GM12878 (cell line): ENCODE results near the gene AAMP. TPM values are rescaled to one million over a fixed set of nuclear protein-coding genes. Genes with fewer than 3 reads are reported as not detected.
A peak's percentile ranks its signal among the peaks of the same experiment; 100 is the strongest.

Experiments used
- BACH1 ChIP-seq: fragments of 450-650 bp; IDR thresholded peaks from 2 replicates; pipeline ENCODE4 v1.6.1; 2017; ENCODE audit warnings: mild to moderate bottlenecking, borderline replicate concordance
- BHLHE40 ChIP-seq, 2 experiments: fragments of 450-650 bp in 1 of 2; IDR thresholded peaks; 2 replicates each; pipeline ENCODE4 v1.6.1; 2011 to 2017; ENCODE audit warnings: low read depth in 2 of 2, borderline replicate concordance in 1 of 2, improper control_type of control experiment in 1 of 2, low read length in 1 of 2, mild to moderate bottlenecking in 1 of 2
- CTCF ChIP-seq, 3 experiments: IDR thresholded peaks in 2 of 3; conservative IDR thresholded peaks in 1 of 3; 2 replicates each; pipeline ENCODE4 v1.5.1; 2011; ENCODE audit warnings: low read depth in 3 of 3, low read length in 3 of 3, mild to moderate bottlenecking in 3 of 3, control low read depth in 2 of 3, moderate library complexity in 2 of 3, inconsistent platforms in 1 of 3, mixed read lengths in 1 of 3; ENCODE audit not compliant: control insufficient read depth in 2 of 3, insufficient read depth in 1 of 3; ENCODE audit errors: extremely low read depth in 1 of 3
- DPF2 ChIP-seq: fragments of 450-650 bp; IDR thresholded peaks from 2 replicates; pipeline ENCODE4 v1.6.1; 2017; ENCODE audit warnings: mild to moderate bottlenecking
- EED ChIP-seq: sonication (generic); IDR thresholded peaks from 2 replicates; pipeline ENCODE4 v1.6.1; 2016; ENCODE audit warnings: antibody characterized with exemption, low read depth
- FOXK2 ChIP-seq: fragments of 450-650 bp; IDR thresholded peaks from 2 replicates; pipeline ENCODE4 v1.6.1; 2017; ENCODE audit warnings: mild to moderate bottlenecking, moderate library complexity
- FOXM1 ChIP-seq: IDR thresholded peaks from 2 replicates; pipeline ENCODE4 v1.6.1; 2012; ENCODE audit warnings: low read depth, mild to moderate bottlenecking, inconsistent platforms, low read length, moderate library complexity
- GATAD2B ChIP-seq: fragments of 450-650 bp; conservative IDR thresholded peaks from 2 replicates; pipeline ENCODE4 v1.6.1; 2017; ENCODE audit warnings: low read depth, mild to moderate bottlenecking, moderate library complexity
- LARP7 ChIP-seq: fragments of 450-650 bp; IDR thresholded peaks from 2 replicates; pipeline ENCODE4 v1.6.1; 2017; ENCODE audit warnings: mild to moderate bottlenecking
- MEF2B ChIP-seq: fragments of 450-650 bp; IDR thresholded peaks from 2 replicates; pipeline ENCODE4 v1.6.1; 2018; ENCODE audit warnings: mild to moderate bottlenecking, moderate library complexity; ENCODE audit not compliant: partially characterized antibody, poor library complexity, severe bottlenecking
- MXI1 ChIP-seq: fragments of 150-350 bp; IDR thresholded peaks from 2 replicates; pipeline ENCODE4 v1.6.1; 2011; ENCODE audit warnings: low read depth, mild to moderate bottlenecking, inconsistent platforms, low read length, improper control_type of control experiment
- MYC ChIP-seq: IDR thresholded peaks from 2 replicates; pipeline ENCODE4 v1.6.1; 2011; ENCODE audit warnings: mild to moderate bottlenecking, low read length, moderate library complexity, inconsistent platforms; ENCODE audit not compliant: insufficient read depth, insufficient replicate concordance, insufficient read length, severe bottlenecking
- PAX5 ChIP-seq: IDR thresholded peaks from 2 replicates; pipeline ENCODE4 v1.6.1; 2011; ENCODE audit warnings: low read depth, low read length, borderline replicate concordance
- PAX8 ChIP-seq: fragments of 450-650 bp; IDR thresholded peaks from 2 replicates; pipeline ENCODE4 v1.6.1; 2017; ENCODE audit warnings: mild to moderate bottlenecking, moderate library complexity
- SP1 ChIP-seq: IDR thresholded peaks from one replicate; pipeline ENCODE4 v1.6.1; 2011; ENCODE audit warnings: low read depth, low read length
- SUPT20H ChIP-seq: IDR thresholded peaks from 2 replicates; pipeline ENCODE4 v1.6.1; 2011; ENCODE audit warnings: low read depth, mild to moderate bottlenecking, low read length, moderate library complexity, borderline replicate concordance; ENCODE audit not compliant: control insufficient read depth
- YY1 ChIP-seq: IDR thresholded peaks from 2 replicates; pipeline ENCODE4 v1.6.1; 2011; ENCODE audit warnings: low read depth, mild to moderate bottlenecking, low read length
- ZNF207 ChIP-seq: fragments of 450-650 bp; IDR thresholded peaks from 2 replicates; pipeline ENCODE4 v1.6.1; 2014; ENCODE audit warnings: antibody characterized with exemption, mild to moderate bottlenecking, borderline replicate concordance
- ZNF24 ChIP-seq: fragments of 450-650 bp; IDR thresholded peaks from 2 replicates; pipeline ENCODE4 v1.6.1; 2017; ENCODE audit warnings: antibody characterized with exemption, mild to moderate bottlenecking
- ZNF592 ChIP-seq: fragments of 450-650 bp; IDR thresholded peaks from 2 replicates; pipeline ENCODE4 v1.6.1; 2017; ENCODE audit warnings: mild to moderate bottlenecking, moderate library complexity
- polyA plus RNA-seq, 11 experiments: library from polyadenylated mRNA; depleted of rRNA in 4 of 11; unstranded in 6 of 11; stranded (reverse) in 5 of 11; fragments of >200 nt; fragmentation: Nextera tagmentation in 4 of 11; fragmentation: Illumina TruSeq in 1 of 11; extraction: Ambion mirVana in 4 of 11; extraction: Trizol in 1 of 11; gene quantifications; 1 replicate in 1 of 11; 2 replicates in 10 of 11; pipeline versions ENCODE4 v1.2.1 to v1.2.3, GENCODE V29; 2011 to 2016; ENCODE audit warnings: inconsistent platforms in 2 of 11, missing spikeins in 2 of 11, low read depth in 1 of 11
- total RNA-seq, 4 experiments: library from RNA; depleted of rRNA in 3 of 4; stranded (reverse); fragments of >200 nt in 3 of 4; fragmentation: Illumina TruSeq in 1 of 4; extraction: Trizol in 1 of 4; gene quantifications; 2 replicates each; pipeline versions ENCODE4 v1.2.1 to v1.2.3, GENCODE V29; 2013 to 2021
- TF ChIP-seq, protein P1 (sequence below): fragments of 450-650 bp; IDR thresholded peaks from 2 replicates; pipeline ENCODE4 v1.6.1; 2017; ENCODE audit warnings: mild to moderate bottlenecking, low read depth, inconsistent platforms; ENCODE audit not compliant: poor library complexity, severe bottlenecking

Gene AAMP
- total and polyA plus RNA-seq, 10 of the 15 experiments (the other 5 are each of a cell fraction or from before 2014, with no cell fraction given): 4.4 to 140 (median 81.9) TPM

DNA sequence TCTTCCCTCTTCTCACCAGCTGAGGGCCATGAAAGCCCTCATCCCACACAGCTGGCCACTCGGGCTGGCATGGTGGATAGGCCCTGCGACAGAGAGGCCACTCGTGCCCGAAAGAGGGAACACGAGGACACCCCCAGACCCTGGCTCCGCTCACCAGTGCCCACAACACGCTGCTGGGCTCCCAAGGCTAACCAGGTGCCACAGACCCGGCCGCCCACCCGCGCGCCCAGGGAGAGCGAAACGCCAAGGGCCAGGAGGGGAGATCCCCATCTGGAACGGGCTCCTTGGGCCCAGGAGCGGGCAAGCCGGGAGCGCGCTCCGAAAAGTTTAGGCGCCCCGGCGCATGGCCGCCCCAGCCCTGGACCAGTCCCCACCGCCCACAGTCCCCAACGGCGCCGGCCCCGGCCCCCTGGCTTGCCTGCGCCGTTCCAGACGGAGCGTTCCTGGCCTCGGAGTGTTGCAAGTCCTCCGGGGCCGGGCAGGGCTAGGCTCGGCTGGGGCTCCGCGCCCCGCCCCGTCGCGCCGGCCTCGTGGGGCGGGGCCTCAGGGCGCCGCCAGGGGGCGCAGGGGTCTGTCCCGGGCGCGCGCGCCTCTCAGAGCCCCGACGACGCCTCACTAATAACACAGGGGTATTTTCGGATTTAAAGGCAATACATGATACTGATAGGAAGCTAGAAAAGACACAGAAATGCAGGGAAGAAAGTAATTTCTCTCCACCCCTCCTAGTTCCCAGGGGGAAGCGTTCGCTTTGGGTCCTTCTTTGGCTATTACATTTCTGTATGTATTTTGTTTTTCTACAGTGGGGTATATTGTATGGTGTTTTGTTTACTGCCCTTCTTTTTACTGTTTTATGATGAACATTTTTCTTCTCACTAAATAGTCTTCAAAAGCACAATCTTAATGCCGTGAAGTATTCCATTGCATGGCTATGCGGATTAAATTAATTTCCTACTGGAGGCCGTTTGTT, 22.4 kb upstream of the AAMP start, which contains the start of gene TMBIM1 (continued):
- TF ChIP-seq PAX8 (no peak), MYC (peak; percentile 5), FOXM1 (no peak), SP1 (peak; percentile 54), PAX5 (no peak), DPF2 (peak; percentile 65), ZNF592 (peak; percentile 71; the same call in 1 of the 2 replicates), FOXK2 (no peak), YY1 (peak; percentile 63), BHLHE40 (IDR thresholded peaks at IDR 0.05; ENCODE audit: borderline replicate concordance in 1 of 2, low read depth in 2 of 2, low read length in 1 of 2) (peak; percentile 37 to 56; a peak in 3 of 4 replicates), ZNF24 (0 out of 2 replicates have a peak, but pooled peaks have one; percentile 34), MXI1 (peak; percentile 71), SUPT20H (no peak), EED (no peak), LARP7 (peak; percentile 60), MEF2B (no peak), BACH1 (peak; percentile 66; the same call in 1 of the 2 replicates), GATAD2B (peak; percentile 79), ZNF207 (peak; percentile 57; the same call in 1 of the 2 replicates), CTCF (IDR thresholded peaks at IDR 0.05 in 2 of 3, conservative IDR thresholded peaks at IDR 0.05 in 1 of 3; ENCODE audit: control insufficient read depth in 2 of 3, extremely low read depth in 1 of 3, insufficient read depth in 1 of 3, low read depth in 3 of 3, low read length in 3 of 3) (peak; percentile 68 to 92 (median 85))
- TF ChIP-seq, protein P1, sequence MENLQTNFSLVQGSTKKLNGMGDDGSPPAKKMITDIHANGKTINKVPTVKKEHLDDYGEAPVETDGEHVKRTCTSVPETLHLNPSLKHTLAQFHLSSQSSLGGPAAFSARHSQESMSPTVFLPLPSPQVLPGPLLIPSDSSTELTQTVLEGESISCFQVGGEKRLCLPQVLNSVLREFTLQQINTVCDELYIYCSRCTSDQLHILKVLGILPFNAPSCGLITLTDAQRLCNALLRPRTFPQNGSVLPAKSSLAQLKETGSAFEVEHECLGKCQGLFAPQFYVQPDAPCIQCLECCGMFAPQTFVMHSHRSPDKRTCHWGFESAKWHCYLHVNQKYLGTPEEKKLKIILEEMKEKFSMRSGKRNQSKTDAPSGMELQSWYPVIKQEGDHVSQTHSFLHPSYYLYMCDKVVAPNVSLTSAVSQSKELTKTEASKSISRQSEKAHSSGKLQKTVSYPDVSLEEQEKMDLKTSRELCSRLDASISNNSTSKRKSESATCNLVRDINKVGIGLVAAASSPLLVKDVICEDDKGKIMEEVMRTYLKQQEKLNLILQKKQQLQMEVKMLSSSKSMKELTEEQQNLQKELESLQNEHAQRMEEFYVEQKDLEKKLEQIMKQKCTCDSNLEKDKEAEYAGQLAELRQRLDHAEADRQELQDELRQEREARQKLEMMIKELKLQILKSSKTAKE: peak; percentile 25
